EL (cell line): Measurements from ENCODE around the gene PNMA6E.

Source experiments
- DNase-seq: peaks from one replicate; pipeline ENCODE4 v3.0.0-alpha.2; 2016

PNMA6E gene

GRCh38 chrX:153382563-153383482 lies 18.3 kb downstream of the PNMA6E start:
- DNase-seq = no peak

- peak; percentile 39 for DNase-seq
These were observed 19.2 kb downstream of the PNMA6E start for GRCh38 chrX:153381684-153382532.

GRCh38 chrX:153380691-153381090 lies 20.5 kb downstream of the PNMA6E start:
- no peak for DNase-seq

GRCh38 chrX:153379971-153380581 lies 21.1 kb downstream of the PNMA6E start:
- no peak for DNase-seq

- no peak for DNase-seq
These were observed 21.6 kb downstream of the PNMA6E start for GRCh38 chrX:153379508-153379907.

- DNase-seq = no peak
These were observed 22.5 kb downstream of the PNMA6E start for GRCh38 chrX:153378607-153379006.

- no peak for DNase-seq
These were observed 23.4 kb downstream of the PNMA6E start for GRCh38 chrX:153377727-153378126.

GRCh38 chrX:153375571-153375970 lies 25.6 kb downstream of the PNMA6E start:
- DNase-seq = no peak

GRCh38 chrX:153374426-153374825 lies 26.7 kb downstream of the PNMA6E start:
- no peak for DNase-seq

GRCh38 chrX:153372949-153373348 lies 28.2 kb downstream of the PNMA6E start:
- DNase-seq = no peak

- no peak for DNase-seq
These were observed 29.9 kb downstream of the PNMA6E start for GRCh38 chrX:153371256-153371655.

- no peak for DNase-seq
These were observed 30.7 kb downstream of the PNMA6E start for GRCh38 chrX:153370293-153371055.

- no peak for DNase-seq
These were observed 34.1 kb downstream of the PNMA6E start for GRCh38 chrX:153366878-153367538.

- no peak for DNase-seq
These were observed 35.0 kb downstream of the PNMA6E start for GRCh38 chrX:153366119-153366518.

- no peak for DNase-seq
These were observed 35.5 kb downstream of the PNMA6E start for GRCh38 chrX:153365670-153366069.

- DNase-seq = no peak
These were observed 39.3 kb downstream of the PNMA6E start for GRCh38 chrX:153361781-153362397.

- DNase-seq = no peak
These were observed 43.3 kb downstream of the PNMA6E start for GRCh38 chrX:153357877-153358276.

GRCh38 chrX:153353416-153353815 lies 47.7 kb downstream of the PNMA6E start:
- DNase-seq = no peak

- no peak for DNase-seq
These were observed 48.3 kb downstream of the PNMA6E start for GRCh38 chrX:153352858-153353257.

GRCh38 chrX:153351981-153352380 lies 49.2 kb downstream of the PNMA6E start:
- no peak for DNase-seq

GRCh38 chrX:153349952-153350351 lies 51.2 kb downstream of the PNMA6E start:
- peak; percentile 6 for DNase-seq

GRCh38 chrX:153348421-153348820 lies 52.7 kb downstream of the PNMA6E start:
- no peak for DNase-seq
